ENCODE data around the gene ZNG1B. TPM values are rescaled to one million over a fixed set of nuclear protein-coding genes. Genes with fewer than 3 reads are reported as not detected.
"Not testable (repeated sequence)": the region's sequence is repeated elsewhere in the genome, so short reads cannot be mapped to it uniquely, and the experiment has no call there.

Gene ZNG1B
- 10 to 100 TPM; 16.1 to 48.2 (median 34.0) TPM for total RNA-seq

GRCh38 chr2:113437508-113438465 lies at the start of gene ZNG1B:
Gene ZNG1B, plus strand, starts transcription at chr2:113437691. Its CDS starts 178 bp downstream, at chr2:113437869.
- Histone ChIP-seq H3K27ac (peak within 1 kb of the TSS; percentile 68 to 83 (median 78)), H3K4me3 (peak within 1 kb of the TSS; percentile 52 to 60 (median 59))
- peak; percentile 55 to 82 for DNase-seq
- in situ Hi-C loops (cut with MboI; ENCODE audit: low sequenced_read_pairs in 4 of 4); H3K9me3 ChIP-seq; H3K36me3 ChIP-seq; intact Hi-C loops (cut with DNase I; ENCODE audit: low total_unique reads); ATAC-seq; H3K4me1 ChIP-seq; H3K27me3 ChIP-seq: not testable (repeated sequence)

DNA sequence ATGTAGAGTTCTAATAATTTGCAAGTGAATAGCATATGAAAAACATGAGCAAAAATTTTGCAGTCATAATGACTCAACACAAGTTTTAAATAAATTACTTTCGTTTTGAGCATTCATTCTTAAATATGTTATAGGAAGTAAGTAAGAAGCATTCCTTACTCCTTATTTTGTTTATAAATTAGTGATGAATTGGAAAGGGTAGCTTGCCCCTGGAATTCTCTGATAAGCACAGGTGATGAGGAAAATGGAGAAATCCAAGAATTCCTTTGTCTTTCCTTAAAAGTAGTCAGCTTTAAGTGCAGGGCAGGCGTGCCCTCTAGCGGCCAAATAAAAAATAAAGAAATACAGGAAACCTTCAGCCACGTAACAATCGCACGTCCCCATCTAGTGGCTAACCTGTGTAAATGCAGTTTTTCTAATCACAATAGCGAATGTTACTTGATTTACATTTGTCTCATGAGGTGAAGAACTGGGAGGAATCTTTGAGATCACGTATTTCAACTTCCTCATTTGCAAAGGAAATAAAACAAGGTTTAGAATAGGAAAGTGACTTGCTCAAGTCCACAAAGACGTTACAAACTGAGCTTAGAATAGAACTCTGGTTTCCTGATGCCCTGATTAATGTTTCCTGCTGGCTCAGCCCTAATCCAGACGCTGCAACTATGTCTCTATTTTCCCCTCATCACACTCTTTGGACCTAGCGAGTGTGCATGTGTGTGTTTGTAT lies 47.2 kb upstream of the ZNG1B start:
- Histone ChIP-seq H3K36me3 (no peaks in the 10 kb centered on the region), H3K27ac (no peak overlapping the region), H3K27me3 (no peaks in the 10 kb centered on the region), H3K4me3 (peak overlapping the region in 3 of 4 donors; percentile 20 to 44 (median 38)), H3K4me1 (no peaks in the 10 kb centered on the region), H3K9me3 (no peaks in the 10 kb centered on the region)
- ATAC-seq (peak; percentile 74 to 90), DNase-seq (peak in 1 of 2 donors; percentile 49)
- intact Hi-C loops (cut with DNase I; ENCODE audit: low total_unique reads) (no loop called here), in situ Hi-C loops (cut with MboI; ENCODE audit: low sequenced_read_pairs in 4 of 4) (no loop called here)
- TF ChIP-seq POLR2A (IDR thresholded peaks at IDR 0.05) (no peak), CTCF (IDR thresholded peaks at IDR 0.05 in 4 of 5, conservative IDR thresholded peaks at IDR 0.05 in 1 of 5) (peak; percentile 55 to 93 (median 71))

- Histone ChIP-seq H3K36me3 (no peaks in the 10 kb centered on the region), H3K27ac (no peak overlapping the region), H3K9me3 (no peaks in the 10 kb centered on the region), H3K27me3 (no peaks in the 10 kb centered on the region), H3K4me1 (no peaks in the 10 kb centered on the region), H3K4me3 (no peak overlapping the region)
- in situ Hi-C loops (cut with MboI; ENCODE audit: low sequenced_read_pairs in 4 of 4) (no loop called here), intact Hi-C loops (cut with DNase I; ENCODE audit: low total_unique reads) (no loop called here)
- no peak for TF ChIP-seq POLR2A (IDR thresholded peaks at IDR 0.05)
- no peak for TF ChIP-seq CTCF (IDR thresholded peaks at IDR 0.05 in 4 of 5, conservative IDR thresholded peaks at IDR 0.05 in 1 of 5)
- ATAC-seq (no peak), DNase-seq (no peak)
These were observed 46.4 kb upstream of the ZNG1B start for GRCh38 chr2:113391073-113391472.

- H3K4me1 ChIP-seq = no peaks in the 10 kb centered on the region
- no peaks in the 10 kb centered on the region for H3K36me3 ChIP-seq
- in situ Hi-C loops (cut with MboI; ENCODE audit: low sequenced_read_pairs in 4 of 4) (no loop called here), intact Hi-C loops (cut with DNase I; ENCODE audit: low total_unique reads) (no loop called here)
- H3K27ac ChIP-seq = no peak overlapping the region
- DNase-seq = no peak
- H3K27me3 ChIP-seq = no peaks in the 10 kb centered on the region
- no peaks in the 10 kb centered on the region for H3K9me3 ChIP-seq
- H3K4me3 ChIP-seq = no peak overlapping the region
- TF ChIP-seq CTCF (IDR thresholded peaks at IDR 0.05 in 4 of 5, conservative IDR thresholded peaks at IDR 0.05 in 1 of 5) (no peak), POLR2A (IDR thresholded peaks at IDR 0.05) (no peak)
- no peak for ATAC-seq
These were observed 31.4 kb upstream of the ZNG1B start for GRCh38 chr2:113406114-113406513.

All from gastrocnemius medialis (tissue), 4 donors.